HepG2 (cell line): ENCODE measurements around the gene PXT1. TPM values are rescaled to one million over a fixed set of nuclear protein-coding genes. Genes with fewer than 3 reads are reported as not detected.

ENCODE experiments used
- BRCA1 ChIP-seq: sonication (generic); formaldehyde crosslinking; IDR thresholded peaks from 2 replicates; pipeline ENCODE4 v1.4.0; 2020; ENCODE audit warnings: missing genetic modification reagents
- CC2D1A ChIP-seq: sonication (generic); formaldehyde crosslinking; IDR thresholded peaks from 2 replicates; pipeline ENCODE4 v1.8.1; 2023; ENCODE audit warnings: mild to moderate bottlenecking, missing genetic modification reagents
- E2F2 ChIP-seq: sonication (generic); formaldehyde crosslinking; IDR thresholded peaks from 2 replicates; pipeline ENCODE4 v1.4.0; 2020; ENCODE audit warnings: missing genetic modification reagents, borderline replicate concordance
- KDM6A ChIP-seq: IDR thresholded peaks from 2 replicates; pipeline ENCODE4 v1.6.1; 2016; ENCODE audit warnings: low read depth
- MEIS2 ChIP-seq: sonication (generic); formaldehyde crosslinking; IDR thresholded peaks from 2 replicates; pipeline ENCODE4 v1.9.0; 2021; ENCODE audit warnings: mild to moderate bottlenecking, missing genetic modification reagents
- NFYB ChIP-seq: sonication (generic); formaldehyde crosslinking; IDR thresholded peaks from 2 replicates; pipeline ENCODE4 v1.4.0; 2020; ENCODE audit warnings: missing genetic modification reagents
- RFXAP ChIP-seq: sonication (generic); formaldehyde crosslinking; IDR thresholded peaks from 2 replicates; pipeline ENCODE4 v1.4.0; 2020; ENCODE audit warnings: missing genetic modification reagents, borderline replicate concordance
- RXRB ChIP-seq: IDR thresholded peaks from 2 replicates; pipeline ENCODE4 v1.6.1; 2016; ENCODE audit warnings: borderline replicate concordance, missing genetic modification reagents, missing compliant biosample characterization
- SSRP1 ChIP-seq: IDR thresholded peaks from 2 replicates; pipeline ENCODE4 v1.6.1; 2016; ENCODE audit warnings: control low read depth
- TRIM22 ChIP-seq: fragments of 450-650 bp; IDR thresholded peaks from 2 replicates; pipeline ENCODE4 v1.6.1; 2017
- ZBED4 ChIP-seq: sonication (generic); formaldehyde crosslinking; IDR thresholded peaks from 2 replicates; pipeline ENCODE4 v1.4.0; 2020; ENCODE audit warnings: missing genetic modification reagents, borderline replicate concordance
- ZBTB37 ChIP-seq: sonication (generic); formaldehyde crosslinking; IDR thresholded peaks from 2 replicates; pipeline ENCODE4 v1.4.0; 2020; ENCODE audit warnings: mild to moderate bottlenecking, missing genetic modification reagents
- ZC3H13 ChIP-seq: sonication (generic); formaldehyde crosslinking; IDR thresholded peaks from 2 replicates; pipeline ENCODE4 v1.8.1; 2023; ENCODE audit warnings: mild to moderate bottlenecking, missing genetic modification reagents, moderate library complexity
- ZHX1 ChIP-seq: sonication (generic); formaldehyde crosslinking; IDR thresholded peaks from 2 replicates; pipeline ENCODE4 v1.8.1; 2022; ENCODE audit warnings: low read depth, mild to moderate bottlenecking, missing genetic modification reagents
- ZNF329 ChIP-seq: sonication (generic); formaldehyde crosslinking; IDR thresholded peaks from 2 replicates; pipeline ENCODE4 v1.9.0; 2021; ENCODE audit warnings: low read depth, mild to moderate bottlenecking, missing genetic modification reagents
- ZNF354B ChIP-seq: sonication (generic); formaldehyde crosslinking; IDR thresholded peaks from 2 replicates; pipeline ENCODE4 v1.8.0; 2022; ENCODE audit warnings: mild to moderate bottlenecking, missing genetic modification reagents
- ZNF576 ChIP-seq: sonication (generic); formaldehyde crosslinking; IDR thresholded peaks from 2 replicates; pipeline ENCODE4 v1.4.0; 2020; ENCODE audit warnings: mild to moderate bottlenecking, missing genetic modification reagents
- ZNF7 ChIP-seq: IDR thresholded peaks from 2 replicates; pipeline ENCODE4 v1.6.1; 2016; ENCODE audit warnings: missing biosample characterization, missing genetic modification reagents
- polyA plus RNA-seq, 8 experiments: library from polyadenylated mRNA; depleted of rRNA in 3 of 8; stranded (reverse) in 7 of 8; unstranded in 1 of 8; fragments of >200 nt; fragmentation: Illumina TruSeq in 4 of 8; extraction: Trizol in 4 of 8; gene quantifications; 2 replicates each; pipeline versions ENCODE4 v1.2.1 to v1.2.3, GENCODE V29; 2011 to 2016; ENCODE audit warnings: low read depth in 4 of 8, missing spikeins in 1 of 8, mixed read lengths in 1 of 8; ENCODE audit not compliant: insufficient read depth in 1 of 8
- total RNA-seq, 5 experiments: library from RNA; depleted of rRNA; stranded (reverse); fragments of >200 nt; fragmentation: Illumina TruSeq; extraction: Trizol; gene quantifications; 2 replicates each; pipeline ENCODE4 v1.2.3, GENCODE V29; 2016; ENCODE audit warnings: low read depth in 1 of 5

PXT1 gene
- total and polyA plus RNA-seq, 2 of the 13 experiments (the other 11 are each of a cell fraction or from before 2014, with no cell fraction given): 0.04 TPM; not detected in 1

GRCh38 chr6:36442671-36443470, at the start of gene PXT1, which contains the start of gene KCTD20 (continued):
- peak; percentile 57; the same call in 1 of the 2 replicates for TF ChIP-seq ZNF576
- TF ChIP-seq RXRB: peak; percentile 73
- TF ChIP-seq SSRP1 (CRISPR knock-in tag): peak; percentile 72; the same call in 1 of the 2 replicates
- TF ChIP-seq E2F2 (CRISPR knock-in tag): no peak
- TF ChIP-seq ZHX1 (CRISPR knock-in tag): peak; percentile 85; the same call in 1 of the 2 replicates
- TF ChIP-seq KDM6A (CRISPR knock-in tag): 0 out of 2 replicates have a peak, but pooled peaks have one; percentile 15
- peak; percentile 74; the same call in 1 of the 2 replicates for TF ChIP-seq ZBED4 (CRISPR knock-in tag)
- no peak for TF ChIP-seq NFYB (CRISPR knock-in tag)
- TF ChIP-seq BRCA1 (CRISPR knock-in tag): no peak
- TF ChIP-seq ZNF354B (CRISPR knock-in tag): no peak
- TF ChIP-seq ZNF329 (CRISPR knock-in tag): no peak
- no peak for TF ChIP-seq ZBTB37
- peak; percentile 67 for TF ChIP-seq ZNF7 (CRISPR knock-in tag)
- no peak for TF ChIP-seq CC2D1A (CRISPR knock-in tag)
- TF ChIP-seq RFXAP: peak; percentile 22; the same call in 1 of the 2 replicates
- TF ChIP-seq MEIS2: 0 out of 2 replicates have a peak, but pooled peaks have one; percentile 53
- TF ChIP-seq ZC3H13: peak; percentile 46
- TF ChIP-seq TRIM22: no peak
